C4-2B (cell line): Measurements from ENCODE around the gene TTLL10.
A peak's percentile ranks its signal among the peaks of the same experiment; 100 is the strongest.

Experiments used
- H3K27ac ChIP-seq: fragments of 450-650 bp; 2 replicates; pipeline ENCODE4 v1.5.1; 2017
- ZFX ChIP-seq: fragments of 450-650 bp; IDR thresholded peaks from 2 replicates; pipeline ENCODE4 v1.6.1; 2017
- TF ChIP-seq, protein P1 (sequence below): fragments of 450-650 bp; conservative IDR thresholded peaks from 2 replicates; pipeline ENCODE4 v1.5.1; 2017; ENCODE audit warnings: mild to moderate bottlenecking

TTLL10 gene

DNA sequence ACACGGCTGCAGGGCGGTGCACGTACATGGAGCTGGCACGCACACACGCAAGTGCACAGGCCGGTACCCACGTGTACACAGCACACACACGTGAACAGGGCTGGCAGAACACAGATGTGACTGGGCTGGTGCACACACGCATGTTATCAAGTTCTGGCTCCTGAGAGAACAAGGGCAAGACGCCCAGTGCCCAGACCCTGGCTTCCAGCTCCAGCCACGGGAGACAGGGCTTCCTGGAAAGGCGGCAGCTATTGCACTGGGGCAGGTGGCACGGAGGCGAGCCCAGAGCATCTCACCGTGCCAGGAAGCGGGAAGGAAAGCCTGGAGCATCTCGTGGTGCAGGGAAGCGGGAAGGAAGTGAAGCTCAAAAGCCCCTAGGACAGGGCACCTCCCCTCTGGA lies 52.2 kb downstream of the TTLL10 start:
- no peak overlapping the region for H3K27ac ChIP-seq
- TF ChIP-seq, protein P1, sequence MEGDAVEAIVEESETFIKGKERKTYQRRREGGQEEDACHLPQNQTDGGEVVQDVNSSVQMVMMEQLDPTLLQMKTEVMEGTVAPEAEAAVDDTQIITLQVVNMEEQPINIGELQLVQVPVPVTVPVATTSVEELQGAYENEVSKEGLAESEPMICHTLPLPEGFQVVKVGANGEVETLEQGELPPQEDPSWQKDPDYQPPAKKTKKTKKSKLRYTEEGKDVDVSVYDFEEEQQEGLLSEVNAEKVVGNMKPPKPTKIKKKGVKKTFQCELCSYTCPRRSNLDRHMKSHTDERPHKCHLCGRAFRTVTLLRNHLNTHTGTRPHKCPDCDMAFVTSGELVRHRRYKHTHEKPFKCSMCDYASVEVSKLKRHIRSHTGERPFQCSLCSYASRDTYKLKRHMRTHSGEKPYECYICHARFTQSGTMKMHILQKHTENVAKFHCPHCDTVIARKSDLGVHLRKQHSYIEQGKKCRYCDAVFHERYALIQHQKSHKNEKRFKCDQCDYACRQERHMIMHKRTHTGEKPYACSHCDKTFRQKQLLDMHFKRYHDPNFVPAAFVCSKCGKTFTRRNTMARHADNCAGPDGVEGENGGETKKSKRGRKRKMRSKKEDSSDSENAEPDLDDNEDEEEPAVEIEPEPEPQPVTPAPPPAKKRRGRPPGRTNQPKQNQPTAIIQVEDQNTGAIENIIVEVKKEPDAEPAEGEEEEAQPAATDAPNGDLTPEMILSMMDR, result no peak

DNA sequence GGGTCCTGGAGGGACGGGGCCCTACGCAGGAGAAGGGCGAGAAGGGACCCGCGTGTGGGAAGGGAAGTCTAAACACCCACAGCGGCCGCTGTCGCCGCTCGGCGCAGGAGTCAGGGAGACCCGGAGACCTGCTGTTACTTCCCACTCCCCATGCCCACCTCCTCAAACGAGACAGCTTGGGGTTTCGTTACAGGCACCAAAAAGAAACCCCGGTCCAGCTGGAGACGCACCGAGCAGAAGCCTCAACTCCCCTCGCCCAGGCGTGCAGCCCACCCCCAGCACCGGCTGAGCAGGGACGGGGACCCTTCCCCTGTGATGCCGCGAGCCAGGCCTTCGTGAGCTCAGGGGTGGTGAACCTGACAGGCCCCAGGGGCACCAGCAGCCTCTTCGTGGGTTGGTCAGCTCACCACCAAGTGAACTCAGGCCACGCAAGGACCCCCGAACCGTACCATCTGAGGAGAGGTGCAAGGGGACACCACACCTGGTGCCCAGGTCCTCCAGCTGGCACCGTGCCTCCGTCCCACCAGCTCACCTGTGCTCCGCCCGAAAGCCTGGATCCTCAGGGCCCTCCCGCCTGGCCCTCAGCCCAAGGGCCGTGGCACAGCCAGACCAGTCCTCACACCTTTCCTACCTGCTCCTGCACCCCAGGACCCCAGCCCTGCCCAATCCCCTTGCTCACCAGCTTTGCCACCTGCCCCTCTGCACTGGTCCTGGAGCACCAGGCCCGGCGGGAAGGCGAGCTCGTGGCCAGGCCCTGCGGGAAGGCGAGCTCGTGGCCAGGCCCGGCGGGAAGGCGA lies 53.1 kb downstream of the TTLL10 start:
- no peak overlapping the region for H3K27ac ChIP-seq
- no peak for TF ChIP-seq ZFX
- TF ChIP-seq, protein P1, result no peak

DNA sequence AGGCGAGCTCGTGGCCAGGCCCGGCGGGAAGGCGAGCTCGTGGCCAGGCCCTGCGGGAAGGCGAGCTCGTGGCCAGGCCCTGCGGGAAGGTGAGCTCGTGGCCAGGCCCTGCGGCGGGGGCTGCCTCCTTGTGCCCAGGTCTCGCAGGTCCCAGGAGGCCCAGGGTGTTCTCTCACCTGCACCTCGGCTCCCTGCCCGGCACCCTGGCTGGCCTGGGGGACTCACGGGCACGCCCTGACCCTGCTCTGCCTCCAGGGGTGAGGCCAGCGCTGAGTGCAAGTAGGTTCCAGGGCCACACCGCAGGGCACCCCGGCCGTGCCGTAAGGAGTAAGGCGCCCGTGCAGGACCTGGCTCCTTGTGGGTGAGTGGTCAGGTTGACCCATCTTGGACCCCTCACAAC lies 53.7 kb downstream of the TTLL10 start:
- TF ChIP-seq ZFX, result no peak
- TF ChIP-seq, protein P1, result no peak
- no peak overlapping the region for H3K27ac ChIP-seq

DNA sequence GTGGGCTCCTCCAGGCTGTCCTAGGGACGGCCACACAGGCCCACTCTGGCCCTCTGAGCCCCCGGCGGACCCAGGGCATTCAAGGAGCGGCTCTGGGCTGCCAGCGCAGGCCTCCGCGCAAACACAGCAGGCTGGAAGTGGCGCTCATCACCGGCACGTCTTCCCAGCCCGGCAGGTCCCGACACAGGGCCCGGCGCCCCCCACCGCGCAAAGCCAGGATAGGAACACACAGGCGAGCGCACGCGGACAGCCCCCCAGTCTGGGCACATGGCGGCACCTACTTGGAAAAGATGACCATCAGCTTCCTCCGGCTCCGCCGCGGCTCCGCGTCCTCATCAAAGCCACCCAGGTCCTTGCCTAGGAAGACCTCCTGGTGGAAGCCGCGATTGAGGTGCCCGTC lies 54.5 kb downstream of the TTLL10 start:
- TF ChIP-seq, protein P1, result no peak
- TF ChIP-seq ZFX, result no peak
- H3K27ac ChIP-seq, result no peak overlapping the region

DNA sequence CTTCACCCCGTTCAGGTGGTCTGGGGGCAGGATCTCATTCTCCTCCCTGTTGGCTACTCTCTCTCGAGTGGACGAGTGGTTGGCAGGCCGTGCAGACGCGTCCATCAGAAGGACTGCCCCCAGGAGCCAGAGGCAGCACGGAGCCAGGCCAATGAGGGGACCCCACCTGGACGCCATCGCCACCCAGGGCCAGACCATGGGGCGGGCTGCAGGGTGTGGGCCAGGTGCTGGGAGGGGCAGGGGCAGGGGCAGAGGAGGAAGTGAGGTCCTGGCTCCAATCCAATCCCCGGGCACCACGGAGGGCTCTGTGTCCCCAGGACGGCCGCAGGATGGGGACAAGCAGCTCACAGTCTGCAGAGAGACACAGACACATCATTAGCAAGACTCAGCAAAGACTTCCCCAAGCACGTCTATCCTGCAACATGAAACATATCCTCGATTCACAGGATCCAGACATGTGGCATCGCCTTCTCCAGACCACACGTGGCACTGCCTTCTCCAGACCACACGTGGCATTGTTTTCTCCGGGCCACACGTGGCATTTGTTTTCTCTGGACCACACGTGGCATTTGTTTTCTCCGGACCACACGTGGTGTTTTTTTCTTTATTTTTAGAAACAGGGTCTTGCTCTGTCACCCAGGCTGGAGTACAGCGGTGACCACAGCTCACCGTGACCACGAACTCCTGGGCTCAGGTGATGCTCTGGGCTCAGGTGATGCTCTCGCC lies 55.1 kb downstream of the TTLL10 start:
- TF ChIP-seq, protein P1, result no peak
- TF ChIP-seq ZFX, result no peak
- H3K27ac ChIP-seq, result no peak overlapping the region

DNA sequence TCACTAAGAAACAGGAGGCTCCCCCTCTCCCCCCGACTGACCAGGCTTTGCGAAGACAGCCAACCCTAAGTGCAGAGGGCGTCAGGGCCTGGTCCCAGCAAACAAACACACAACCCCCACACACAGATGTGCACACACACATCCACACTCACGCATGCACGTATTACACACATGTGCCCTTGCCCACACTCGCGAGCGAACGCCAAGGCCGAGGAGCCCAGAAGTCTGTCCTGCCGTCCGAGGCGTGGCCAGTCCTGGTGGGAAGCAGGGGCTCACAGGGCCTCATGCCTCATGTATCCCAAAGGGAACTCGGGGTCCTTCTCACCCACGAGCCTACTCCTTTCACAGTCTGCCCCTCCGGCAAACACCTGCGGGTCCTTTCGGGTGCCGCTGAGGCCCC lies 56.1 kb downstream of the TTLL10 start:
- peak overlapping the region; percentile 100 for H3K27ac ChIP-seq
- TF ChIP-seq, protein P1, result no peak

DNA sequence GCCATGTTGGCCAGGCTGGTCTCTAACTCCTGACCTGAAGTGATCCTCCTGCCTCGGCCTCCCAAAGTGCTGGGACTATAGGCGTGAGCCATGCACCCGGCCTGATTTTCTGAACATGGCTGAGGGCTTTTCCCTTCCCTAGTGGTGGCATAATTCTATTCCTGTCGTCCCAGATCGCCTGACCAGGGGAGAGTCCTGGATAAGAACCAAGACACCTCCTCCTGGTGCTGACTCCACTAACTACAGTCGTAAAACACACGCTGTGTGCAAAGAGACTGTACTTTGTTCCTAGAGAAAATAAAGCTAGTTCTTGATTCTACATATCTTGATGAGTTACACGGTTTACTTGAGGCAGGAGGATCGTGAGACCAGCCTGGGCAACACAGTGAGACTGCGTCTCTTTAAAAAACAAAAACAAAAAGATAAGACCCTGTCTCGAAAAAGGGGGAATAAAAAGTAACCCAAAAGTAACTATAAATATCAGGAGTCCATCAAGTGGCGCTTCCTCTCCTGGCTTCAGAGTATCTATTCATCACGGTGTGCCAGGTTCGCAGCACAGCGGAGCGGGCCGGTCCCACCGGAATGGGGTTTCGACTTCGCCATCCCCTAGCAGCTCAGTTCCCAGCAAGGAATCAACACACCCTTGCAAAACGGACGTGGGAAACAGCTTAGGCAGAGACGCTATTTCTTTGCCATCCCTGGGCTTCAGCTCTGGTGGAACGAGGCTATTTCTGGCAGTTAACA lies 57.1 kb downstream of the TTLL10 start:
- TF ChIP-seq ZFX, result no peak
- TF ChIP-seq, protein P1, result no peak; the same call in 1 of the 2 replicates
- peak overlapping the region; percentile 100 for H3K27ac ChIP-seq
